ENCODE results near the gene TSEN2. TPM values are rescaled to one million over a fixed set of nuclear protein-coding genes. Genes with fewer than 3 reads are reported as not detected.

The TSEN2 gene
- total and polyA plus RNA-seq, 9 of the 15 experiments (the other 6 are each of a cell fraction or from before 2014, with no cell fraction given) = 38.5 to 76.3 (median 46.6) TPM

- H2AFZ ChIP-seq (ENCODE audit: low read depth, low read length) = no peak overlapping the region
- H3K27me3 ChIP-seq (ENCODE audit: control insufficient read depth in 2 of 2, insufficient read depth in 2 of 2, low read length in 2 of 2) = no peaks in the 10 kb centered on the region
- H3K9me1 ChIP-seq (ENCODE audit: control insufficient read depth, insufficient read depth, low read length) = no peaks in the 10 kb centered on the region
- H3K4me2 ChIP-seq (ENCODE audit: insufficient read depth, low read length) = no peak overlapping the region
- no peak overlapping the region for H3K4me3 ChIP-seq
- H4K20me1 ChIP-seq (replicated peaks; ENCODE audit: control insufficient read depth, insufficient read depth, low read length) = no peaks in the 10 kb centered on the region
- TF ChIP-seq YY1 (IDR thresholded peaks at IDR 0.05; ENCODE audit: borderline replicate concordance in 1 of 3, control insufficient read depth in 1 of 3, extremely low read depth in 1 of 3, insufficient read depth in 3 of 3, insufficient read length in 1 of 3, insufficient replicate concordance in 2 of 3, low read depth in 1 of 3, low read length in 2 of 3) (no peak), THAP7 (CRISPR knock-in tag; IDR thresholded peaks at IDR 0.05) (no peak), ZNF121 (CRISPR knock-in tag; conservative IDR thresholded peaks at IDR 0.05) (no peak), MYC (IDR thresholded peaks at IDR 0.05; ENCODE audit: low read depth, low read length) (no peak), MYC (CRISPR knock-in tag; IDR thresholded peaks at IDR 0.05; ENCODE audit: borderline replicate concordance, low read depth) (no peak), ZNF280B (CRISPR knock-in tag; IDR thresholded peaks at IDR 0.05) (no peak), BHLHE40 (IDR thresholded peaks at IDR 0.05; ENCODE audit: low read length) (no peak), MXD1 (CRISPR knock-in tag; IDR thresholded peaks at IDR 0.05; ENCODE audit: borderline replicate concordance, poor library complexity, severe bottlenecking) (no peak), KDM1A (IDR thresholded peaks at IDR 0.05) (no peak), EP300 (IDR thresholded peaks at IDR 0.05; ENCODE audit: low read length) (no peak), MLX (CRISPR knock-in tag; conservative IDR thresholded peaks at IDR 0.05) (no peak), NR0B1 (IDR thresholded peaks at IDR 0.05; ENCODE audit: partially characterized antibody) (no peak)
- 85% methylated on average over 8 of the region's 8 CpGs for WGBS (ENCODE audit: insufficient coverage, low coverage, missing lambda C conversion rate)
- no peaks in the 10 kb centered on the region for H3K9me3 ChIP-seq (replicated peaks; ENCODE audit: control insufficient read depth, insufficient read depth, low read depth, low read length)
- ATAC-seq (no peak; the same call in 2 of the 3 replicates), FAIRE-seq (no peak), DNase-seq (ENCODE audit: extremely low read depth in 1 of 4, low spot score in 3 of 4) (no peak)
- ChIA-PET CTCF (ENCODE audit: low intra/inter-chr PET ratio) (no interaction called here), POLR2A (interaction anchor here (1.1 to 1.2 kb wide), 3 partner anchors 13 to 415 kb away, joined by 3 to 4 read pairs (median 3); partner anchors contain the start of gene TSEN2)
- no peak overlapping the region for H3K27ac ChIP-seq (ENCODE audit: extremely low read depth, low read depth, low read length)
- 0 out of 4 replicates have a peak overlapping the region, but pooled peaks of 1 of the 2 experiments have one; percentile 45 for H3K9ac ChIP-seq (ENCODE audit: insufficient read depth in 1 of 2, low read depth in 2 of 2, low read length in 2 of 2)
- H3K4me1 ChIP-seq (replicated peaks in 1 of 2; ENCODE audit: control insufficient read depth in 2 of 2, insufficient read depth in 2 of 2, low read length in 2 of 2) = no peaks in the 10 kb centered on the region; a peak in 1 of 5 replicates
- H3K79me2 ChIP-seq (ENCODE audit: control insufficient read depth, insufficient read depth, low read length) = no peaks in the 10 kb centered on the region
- no TSS peak for BruUV-seq (replicated peaks)
- intact Hi-C loops (cut with micrococcal nuclease) = no loop called here
- peaks cover 91% of the 10 kb centered on the region; the same call in 2 of the 3 replicates for H3K36me3 ChIP-seq (ENCODE audit: control insufficient read depth, insufficient read depth, low read length)
- in situ Hi-C loops (cut with MboI) = no loop called here
These were observed 23.5 kb downstream of the TSEN2 start for GRCh38 chr3:12507591-12508281.

Data from K562 (cell line).